GM18519 (cell line): ENCODE results near the gene SUGP2.

Experiments
- ATAC-seq: cut with Tn5 transposase; IDR thresholded peaks from one replicate; pipeline ENCODE4 v1.9.1; 2021; ENCODE audit warnings: mild to moderate bottlenecking, moderate library complexity; ENCODE audit not compliant: unreplicated experiment, low FRiP score

SUGP2 gene

DNA sequence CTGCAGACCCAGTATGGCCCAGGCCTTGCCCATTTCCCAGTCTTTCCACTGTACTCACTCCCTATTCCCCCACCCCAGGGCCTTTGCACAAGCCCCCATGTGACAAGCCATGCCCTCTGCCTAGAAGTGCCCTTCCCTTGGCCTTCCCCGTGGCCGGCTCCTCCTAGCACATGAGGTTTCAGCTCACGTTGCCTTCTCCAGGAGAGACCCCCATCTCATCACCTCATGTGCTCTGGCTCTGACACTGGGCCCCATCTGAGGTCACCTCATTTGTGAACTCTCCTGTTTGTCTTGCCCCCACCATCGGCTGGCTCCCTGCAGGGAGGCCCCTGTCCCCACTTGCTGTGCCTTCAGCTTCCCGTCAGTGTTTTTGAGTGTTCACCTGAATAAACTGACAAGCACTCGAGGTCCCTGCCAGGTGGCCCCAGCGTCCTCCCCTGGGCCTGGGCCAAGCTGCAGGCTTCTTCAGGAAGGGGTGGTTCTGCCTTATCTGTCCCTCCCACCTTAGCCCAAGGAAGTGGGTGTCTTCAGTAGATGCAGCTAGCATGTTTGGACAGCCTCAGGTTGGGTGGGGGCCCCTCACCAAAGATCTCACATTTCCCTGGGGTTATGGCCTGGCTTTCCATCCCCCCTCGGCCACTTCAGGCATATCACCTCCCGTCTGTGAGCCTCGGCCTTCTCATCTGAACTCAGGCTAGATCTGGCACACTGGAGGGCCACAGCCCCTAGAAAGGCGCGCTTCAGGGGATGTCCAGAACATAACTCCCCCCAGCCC, 26.7 kb upstream of the SUGP2 start:
- ATAC-seq: no peak

DNA sequence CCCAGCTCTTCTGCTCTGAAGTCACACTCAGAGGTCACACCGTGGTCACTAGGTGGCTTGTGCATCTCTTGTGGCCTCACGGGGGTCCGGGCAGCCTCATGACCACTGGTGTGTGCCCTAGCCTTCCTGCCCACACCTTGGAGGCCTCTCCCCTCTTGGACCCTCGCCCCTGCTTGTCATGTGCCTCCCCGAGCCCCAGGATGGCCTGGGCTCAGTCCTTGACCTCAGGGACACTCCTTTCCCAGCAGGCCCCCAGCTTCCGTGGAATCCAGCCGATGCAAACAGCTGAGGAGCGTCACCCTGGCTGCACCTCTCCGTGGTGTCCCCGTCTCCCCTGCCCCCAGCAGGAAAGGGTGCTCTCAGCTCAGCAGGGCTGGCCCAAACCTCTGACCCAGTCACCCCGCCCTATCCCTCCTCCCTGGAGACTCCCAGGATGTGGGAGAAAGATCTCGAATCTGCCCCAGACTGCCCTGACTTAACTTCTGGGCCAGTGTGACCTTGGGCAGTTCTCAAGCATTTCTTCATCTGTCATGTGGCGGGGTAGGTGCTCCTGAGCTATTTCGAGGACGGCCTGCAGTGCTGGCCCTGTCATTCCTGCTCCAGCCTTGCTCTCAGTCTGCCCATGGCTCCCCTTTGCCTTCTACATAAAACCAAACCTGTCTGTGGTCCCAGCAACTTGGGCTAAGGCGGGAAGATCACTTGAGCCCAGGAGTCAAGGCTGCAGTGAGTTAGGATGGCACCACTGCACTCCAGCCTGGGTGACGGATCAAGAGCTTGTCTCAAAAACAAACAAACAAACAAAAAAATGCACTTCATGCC, 25.9 kb upstream of the SUGP2 start:
- no peak for ATAC-seq

DNA sequence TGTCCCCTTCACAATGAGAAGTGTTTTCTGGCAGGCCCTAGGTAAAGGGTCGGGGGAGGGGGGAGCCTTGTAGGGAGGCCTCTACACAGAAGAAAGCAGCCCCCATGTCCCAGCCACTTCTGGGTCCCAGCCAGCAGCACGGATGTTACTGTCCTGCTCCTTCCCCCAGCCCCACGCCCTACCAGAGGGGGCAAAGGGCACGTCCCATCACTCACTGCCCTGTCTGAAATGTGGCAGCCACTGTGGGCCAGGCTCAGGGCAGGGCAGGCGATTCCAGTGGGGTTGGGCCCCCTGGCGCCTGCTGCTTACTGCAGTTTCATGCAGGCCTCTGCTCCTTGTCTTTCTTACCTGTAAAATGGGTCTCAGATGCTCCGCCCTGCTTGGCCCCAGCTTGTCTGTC, 24.4 kb upstream of the SUGP2 start:
- ATAC-seq: no peak

DNA sequence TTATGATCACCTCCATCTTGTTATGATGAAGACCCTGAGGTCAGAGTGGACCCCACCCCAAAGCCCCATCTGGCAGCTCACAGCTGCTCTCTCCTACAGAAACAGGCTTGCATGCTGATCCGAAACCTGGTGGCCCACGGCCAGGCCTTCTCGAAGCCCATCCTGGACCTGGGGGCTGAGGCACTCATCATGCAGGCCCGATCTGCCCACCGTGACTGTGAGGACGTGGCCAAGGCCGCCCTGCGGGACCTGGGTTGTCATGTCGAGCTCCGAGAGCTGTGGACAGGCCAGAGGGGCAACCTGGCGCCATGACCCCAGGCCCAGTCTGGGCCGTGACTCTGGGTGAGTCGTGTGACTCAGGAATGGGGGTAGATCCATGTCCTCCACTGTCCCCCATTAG, 24.0 kb upstream of the SUGP2 start:
- no peak for ATAC-seq

DNA sequence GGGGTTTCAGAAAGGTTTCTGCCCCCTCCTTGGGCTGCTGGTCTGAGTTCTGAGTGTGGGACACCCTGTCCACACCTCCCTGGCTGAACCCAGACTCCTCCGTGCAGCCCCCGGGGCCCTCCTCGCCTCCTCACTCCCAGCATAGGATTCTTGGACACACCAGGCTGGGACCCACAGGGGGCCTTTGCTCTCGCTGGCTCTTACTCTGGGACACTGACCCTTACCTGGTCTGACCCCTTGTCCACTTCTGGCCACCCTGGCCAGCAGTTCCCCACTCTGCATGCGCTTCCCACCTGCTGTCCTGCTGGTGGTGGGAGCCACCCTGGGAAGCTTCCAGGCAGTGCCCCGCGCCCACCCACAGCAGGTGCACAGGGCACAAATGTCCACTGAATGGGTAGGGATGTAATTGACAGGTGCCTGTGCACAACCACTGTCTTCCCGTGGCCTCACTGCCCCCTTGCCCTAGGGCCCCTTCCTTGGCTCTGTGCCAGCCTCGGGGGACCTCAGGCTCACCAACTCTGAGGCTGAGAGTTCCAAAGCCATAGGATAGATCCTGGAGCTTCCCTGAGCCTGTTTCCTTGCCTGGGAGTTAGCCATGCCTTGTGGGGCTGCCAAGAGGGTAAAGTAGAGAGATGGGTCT, 23.4 kb upstream of the SUGP2 start:
- no peak for ATAC-seq

DNA sequence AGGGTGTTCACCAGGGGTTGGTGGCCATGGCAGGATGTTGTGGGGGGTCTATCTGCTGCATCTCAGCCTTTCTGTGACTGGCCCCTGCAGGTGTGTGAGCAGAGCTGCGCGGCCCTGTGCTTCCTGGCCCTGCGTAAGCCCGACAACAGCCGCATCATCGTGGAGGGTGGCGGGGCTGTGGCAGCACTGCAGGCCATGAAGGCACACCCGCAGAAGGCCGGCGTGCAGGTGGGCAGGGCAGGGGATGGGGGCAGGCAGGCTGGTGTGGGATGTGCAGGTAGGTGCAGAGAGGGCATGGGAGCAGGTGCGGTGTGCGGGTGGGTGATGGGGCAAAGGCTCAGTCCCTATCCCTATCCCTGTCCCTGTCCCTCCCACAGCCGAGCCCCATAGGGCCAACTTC, 22.4 kb upstream of the SUGP2 start:
- no peak for ATAC-seq

DNA sequence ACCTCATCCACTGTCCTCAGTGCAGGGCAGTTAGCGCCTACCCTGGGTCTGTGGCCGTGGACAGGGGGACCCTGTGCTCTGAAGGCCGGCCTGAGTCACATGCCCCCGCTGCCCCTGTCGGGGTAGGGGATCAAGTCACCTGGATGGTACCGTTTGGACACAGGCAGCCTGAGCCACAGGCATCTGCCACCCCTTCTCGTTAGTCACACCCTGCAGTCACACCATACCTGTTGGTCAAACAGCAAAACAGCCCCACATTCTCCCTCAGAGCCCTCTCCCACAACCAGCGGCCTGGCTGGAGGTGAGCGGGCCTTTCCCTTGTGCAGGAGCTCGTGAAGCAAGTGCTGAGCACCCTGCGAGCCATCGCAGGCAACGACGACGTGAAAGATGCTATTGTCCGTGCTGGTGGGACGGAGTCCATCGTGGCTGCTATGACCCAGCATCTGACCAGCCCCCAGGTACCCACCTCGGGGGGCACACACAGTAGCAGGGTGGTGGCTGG, 21.7 kb upstream of the SUGP2 start:
- no peak for ATAC-seq

DNA sequence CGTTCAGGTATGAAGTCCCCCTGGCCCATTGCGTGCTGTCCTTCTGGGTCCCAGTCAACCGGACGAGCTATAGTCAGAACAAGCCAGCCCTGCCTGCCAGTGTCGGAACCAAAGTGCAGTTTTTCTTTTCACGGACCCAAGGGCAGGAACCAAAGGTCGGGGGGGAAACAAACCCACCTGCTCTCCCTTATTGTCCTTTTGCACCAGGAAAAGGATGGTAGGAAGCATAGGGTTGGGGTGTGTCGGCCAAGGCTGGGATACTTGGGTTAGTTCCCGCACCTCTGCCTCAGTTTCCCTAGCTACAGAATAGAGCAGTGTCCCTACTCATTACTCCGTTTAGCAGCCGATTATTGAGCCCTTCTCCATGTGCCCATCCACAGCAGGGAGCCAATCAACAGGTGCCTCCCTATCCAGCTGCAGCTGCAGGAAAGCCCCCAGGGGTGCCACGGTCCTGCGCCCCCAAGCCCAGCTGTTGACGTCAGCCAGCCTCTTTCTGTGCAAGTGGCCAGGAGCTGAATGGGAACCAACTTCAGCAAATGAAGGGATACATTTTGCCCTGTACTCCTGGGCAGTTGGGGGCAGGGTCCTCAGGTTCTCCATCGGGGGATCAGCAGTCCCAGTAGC, 21.1 kb upstream of the SUGP2 start:
- ATAC-seq: no peak

DNA sequence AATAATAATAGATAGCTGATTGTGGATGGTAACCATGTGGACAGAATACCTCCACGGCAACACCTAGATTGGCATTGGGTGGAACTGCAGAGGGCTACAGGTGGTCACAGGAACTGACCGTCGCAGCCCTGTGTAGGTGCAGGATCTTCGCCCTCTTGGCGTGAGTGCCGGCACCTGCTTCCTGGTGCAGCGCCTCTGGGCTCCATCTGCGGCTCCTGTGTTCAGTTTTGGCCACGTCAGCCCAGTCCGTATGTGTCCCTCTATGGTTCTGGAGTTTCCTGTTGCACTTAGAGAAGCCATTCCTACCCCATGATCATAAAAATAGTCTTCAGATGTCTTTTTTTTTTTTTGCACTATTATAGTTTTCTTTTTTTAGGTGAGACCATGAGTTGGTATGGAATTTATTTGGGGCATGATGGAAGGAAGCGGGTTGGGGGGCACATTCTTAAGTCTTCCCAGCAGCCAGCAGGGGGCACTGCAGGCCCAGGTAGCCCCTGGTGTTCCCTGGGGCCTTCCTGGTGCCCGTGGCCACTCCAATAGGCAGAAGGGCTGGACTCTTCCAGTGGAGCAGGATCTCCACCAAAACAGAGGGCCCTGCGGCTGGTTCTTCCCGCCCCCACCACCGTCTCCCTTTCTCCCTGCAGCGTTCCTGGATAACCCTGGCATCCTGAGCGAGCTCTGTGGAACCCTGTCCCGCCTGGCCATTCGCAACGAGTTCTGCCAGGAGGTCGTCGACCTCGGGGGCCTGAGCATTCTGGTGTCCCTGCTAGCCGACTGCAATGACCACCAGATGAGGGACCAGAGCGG, 20.4 kb upstream of the SUGP2 start:
- no peak for ATAC-seq

DNA sequence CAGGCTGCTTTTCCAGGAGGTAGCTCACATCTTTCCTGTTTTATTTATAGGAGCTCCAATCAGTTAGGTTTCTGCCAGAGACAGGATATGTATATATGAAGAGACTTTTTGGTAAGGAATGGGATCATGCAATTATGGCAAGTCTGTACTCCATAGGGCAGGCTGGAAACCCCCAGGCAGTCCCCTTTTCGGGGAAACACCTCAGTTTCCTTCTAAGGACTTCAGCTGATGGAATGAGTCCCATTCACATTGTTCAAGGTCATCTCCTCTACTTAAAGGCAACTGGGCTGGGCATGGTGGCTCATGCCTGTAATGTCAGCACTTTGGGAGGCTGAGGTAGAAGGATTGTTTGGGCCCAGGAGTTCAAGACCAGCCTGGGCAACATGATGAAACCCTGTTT, 19.6 kb upstream of the SUGP2 start:
- ATAC-seq: no peak

DNA sequence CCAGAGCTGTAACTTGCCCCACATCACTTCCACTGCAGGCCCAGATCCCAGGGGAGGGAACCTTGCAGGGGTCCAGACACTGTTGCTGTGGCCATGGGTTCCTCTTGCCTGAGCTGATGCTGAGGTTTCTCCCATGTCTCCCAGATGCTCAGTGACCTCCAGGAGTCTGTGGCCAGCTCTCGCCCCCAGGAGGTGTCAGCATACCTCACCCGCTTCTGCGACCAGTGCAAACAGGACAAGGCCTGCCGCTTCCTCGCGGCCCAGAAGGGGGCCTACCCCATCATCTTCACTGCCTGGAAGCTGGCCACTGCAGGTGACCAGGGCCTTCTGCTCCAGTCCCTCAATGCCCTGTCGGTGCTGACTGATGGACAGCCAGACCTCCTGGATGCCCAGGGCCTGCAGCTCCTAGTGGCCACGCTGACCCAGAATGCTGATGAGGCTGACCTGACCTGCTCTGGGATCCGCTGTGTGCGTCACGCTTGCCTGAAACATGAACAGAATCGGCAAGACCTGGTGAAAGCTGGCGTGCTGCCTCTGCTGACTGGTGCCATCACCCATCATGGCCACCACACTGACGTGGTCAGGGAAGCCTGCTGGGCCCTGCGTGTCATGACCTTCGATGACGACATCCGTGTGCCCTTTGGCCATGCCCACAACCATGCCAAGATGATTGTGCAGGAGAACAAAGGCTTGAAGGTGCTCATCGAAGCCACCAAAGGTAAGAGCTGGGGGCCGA, 18.3 kb upstream of the SUGP2 start:
- ATAC-seq: no peak

DNA sequence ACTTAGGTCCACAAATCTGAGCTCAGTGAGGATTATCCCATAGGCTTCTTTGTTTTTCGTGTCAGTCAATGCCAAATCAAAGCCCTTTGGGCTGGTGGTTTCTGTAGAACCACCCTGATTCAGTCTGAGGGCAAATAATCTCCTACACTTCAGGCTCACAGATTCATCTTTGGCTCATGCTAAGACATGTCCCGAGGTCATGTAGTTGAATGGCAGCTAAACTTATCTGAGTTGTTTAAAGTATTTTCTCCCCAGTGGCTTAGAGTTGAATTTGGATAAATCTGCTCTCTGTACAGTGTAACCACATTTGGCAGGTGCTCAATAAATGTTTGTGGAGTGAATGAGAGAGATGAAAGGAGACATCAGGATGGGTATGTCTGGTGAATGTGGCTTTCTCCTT, 17.4 kb upstream of the SUGP2 start:
- no peak for ATAC-seq

DNA sequence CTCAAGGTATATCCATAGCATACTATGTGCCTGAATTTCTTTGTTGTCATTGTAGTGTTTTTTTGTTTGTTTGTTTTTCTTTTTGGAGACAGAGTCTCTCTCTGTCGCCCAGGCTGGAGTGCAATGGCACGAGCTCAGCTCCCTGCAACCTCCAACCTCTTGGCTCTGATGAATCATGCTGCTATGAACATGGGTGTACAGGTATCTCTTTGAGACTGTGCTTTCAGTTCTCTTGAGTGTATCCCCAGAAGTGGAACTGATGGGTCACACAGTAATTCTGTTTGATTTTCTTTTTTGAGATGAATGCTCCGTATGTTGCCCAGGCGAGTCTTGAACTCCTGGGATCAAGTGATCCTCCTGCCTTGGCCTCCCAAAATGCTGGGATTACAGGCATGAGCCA, 16.8 kb upstream of the SUGP2 start:
- ATAC-seq: no peak

DNA sequence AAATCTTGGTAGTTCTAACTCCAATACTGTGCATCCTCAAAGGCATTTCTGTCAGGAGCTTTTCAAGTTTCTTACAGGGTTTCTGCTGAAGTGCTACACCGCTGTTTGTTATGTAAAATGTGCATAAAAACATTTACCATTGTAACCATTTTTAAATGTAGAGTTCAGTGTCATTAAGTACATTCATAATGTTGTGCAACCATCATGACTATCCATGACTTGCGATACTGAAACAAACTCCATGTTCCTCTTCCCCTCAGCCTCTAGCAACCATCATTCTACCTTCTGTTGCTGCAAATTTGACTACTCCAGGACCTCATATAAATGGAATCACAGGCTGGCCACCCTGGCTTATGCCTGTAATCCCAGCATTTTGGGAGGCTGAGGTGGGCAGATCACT, 16.1 kb upstream of the SUGP2 start:
- ATAC-seq: no peak

DNA sequence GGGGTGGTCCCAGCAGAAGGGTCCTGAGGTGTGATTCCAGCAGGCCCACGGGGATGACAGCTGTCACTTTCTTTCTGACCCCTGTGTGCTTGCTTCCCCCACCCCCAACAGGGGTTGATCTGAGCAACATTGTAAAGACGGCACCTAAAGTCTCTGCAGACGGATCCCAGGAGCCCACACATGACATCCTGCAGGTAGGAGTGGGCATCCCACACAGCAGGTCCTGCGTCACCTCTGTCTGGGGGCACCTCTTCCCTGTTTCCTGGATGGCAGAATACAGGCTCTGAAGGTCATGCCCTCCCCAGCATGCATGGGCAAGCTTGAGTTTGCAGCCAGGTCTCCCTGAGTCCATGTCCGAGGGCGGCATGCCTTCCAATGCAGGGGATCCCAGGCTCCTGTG, 10.6 kb upstream of the SUGP2 start:
- ATAC-seq: no peak

DNA sequence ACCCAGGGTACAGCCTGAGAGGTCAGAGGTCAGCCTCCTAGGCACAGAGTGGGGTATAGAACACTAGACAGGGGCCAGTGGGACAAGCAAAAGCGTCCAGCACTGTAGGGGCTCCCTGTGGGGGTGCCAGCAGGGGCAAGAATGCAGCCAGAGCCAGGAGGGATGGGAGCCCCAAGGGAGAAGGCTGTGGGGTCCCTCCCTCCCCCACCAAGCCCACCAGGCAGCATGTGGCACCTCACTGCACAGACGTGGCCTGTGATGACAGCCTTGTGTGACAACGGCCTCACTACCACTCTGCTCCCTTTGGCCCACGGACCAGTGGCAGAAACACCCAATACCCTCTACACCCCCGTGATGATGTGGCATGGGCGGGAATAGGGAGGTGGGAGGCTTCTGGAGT, 10.2 kb upstream of the SUGP2 start:
- ATAC-seq: no peak

DNA sequence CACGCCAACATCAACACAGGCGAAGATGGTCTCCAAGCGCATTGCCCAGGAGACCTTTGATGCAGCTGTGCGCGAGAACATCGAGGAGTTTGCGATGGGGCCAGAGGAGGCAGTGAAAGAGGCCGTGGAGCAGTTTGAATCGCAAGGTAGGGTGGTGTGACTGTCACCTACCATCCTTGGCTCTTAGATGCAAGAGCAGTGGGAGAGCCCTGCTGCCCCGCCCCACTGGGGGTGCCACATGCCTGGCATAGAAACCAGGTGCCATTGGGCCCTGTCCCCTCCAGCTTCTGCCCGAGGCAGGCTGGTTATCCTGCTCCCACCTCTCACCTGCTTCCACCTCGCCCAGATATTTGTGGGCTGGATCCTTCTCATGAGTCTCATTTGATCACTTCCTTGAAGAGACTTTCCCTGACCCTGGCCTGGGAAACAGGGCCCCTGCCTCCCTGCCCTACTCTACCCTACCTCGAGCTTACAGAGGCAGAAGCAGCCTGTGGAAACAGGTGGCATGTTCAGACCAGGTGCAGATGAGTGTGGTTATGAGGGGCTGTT, 9.5 kb upstream of the SUGP2 start:
- no peak for ATAC-seq

DNA sequence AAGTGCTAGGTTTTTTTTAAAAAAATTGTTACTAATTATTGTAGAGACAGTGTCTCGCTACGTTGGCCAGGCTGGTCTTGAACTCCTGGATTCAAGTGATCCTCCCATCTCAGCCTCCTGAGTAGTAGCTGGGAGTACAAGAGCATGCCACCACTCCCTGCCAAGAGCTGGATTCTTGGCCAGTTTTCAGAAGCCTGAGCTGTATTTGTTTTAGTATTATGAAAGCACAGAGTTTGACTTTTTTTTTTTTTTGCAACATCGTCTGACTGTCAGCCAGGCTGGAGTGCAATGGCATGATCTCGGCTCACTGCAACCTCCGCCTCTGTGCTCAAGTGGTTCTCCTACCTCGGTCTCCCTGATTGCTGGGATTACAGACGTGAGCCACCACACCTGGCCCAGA, 7.1 kb upstream of the SUGP2 start:
- ATAC-seq: no peak

DNA sequence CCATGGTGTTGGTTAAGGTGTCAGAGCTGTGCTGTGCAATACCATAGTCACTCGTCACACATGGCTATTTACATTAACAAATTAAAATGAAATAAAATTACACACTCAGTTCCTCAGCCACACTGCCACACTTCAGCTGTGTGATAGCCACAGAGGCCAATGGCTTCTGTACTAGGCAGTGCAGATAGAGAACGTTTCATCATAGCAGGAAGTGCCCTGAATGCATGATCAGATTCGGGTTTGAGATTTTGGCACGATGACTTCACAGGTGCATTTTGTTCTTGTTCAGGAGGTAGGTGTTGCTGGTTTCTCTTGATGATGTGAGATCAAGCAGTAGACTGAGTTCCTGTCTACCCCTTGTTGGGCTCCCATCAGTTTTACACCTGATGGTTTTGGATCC, 6.6 kb upstream of the SUGP2 start:
- ATAC-seq: no peak
